ENCODE results near the gene KMT5B. TPM values are rescaled to one million over a fixed set of nuclear protein-coding genes. Genes with fewer than 3 reads are reported as not detected.

Gene KMT5B
- total and polyA plus RNA-seq, 2 donors (not counting 1 experiment from before 2014, with no cell fraction given): 13.0 to 24.3 TPM

DNA sequence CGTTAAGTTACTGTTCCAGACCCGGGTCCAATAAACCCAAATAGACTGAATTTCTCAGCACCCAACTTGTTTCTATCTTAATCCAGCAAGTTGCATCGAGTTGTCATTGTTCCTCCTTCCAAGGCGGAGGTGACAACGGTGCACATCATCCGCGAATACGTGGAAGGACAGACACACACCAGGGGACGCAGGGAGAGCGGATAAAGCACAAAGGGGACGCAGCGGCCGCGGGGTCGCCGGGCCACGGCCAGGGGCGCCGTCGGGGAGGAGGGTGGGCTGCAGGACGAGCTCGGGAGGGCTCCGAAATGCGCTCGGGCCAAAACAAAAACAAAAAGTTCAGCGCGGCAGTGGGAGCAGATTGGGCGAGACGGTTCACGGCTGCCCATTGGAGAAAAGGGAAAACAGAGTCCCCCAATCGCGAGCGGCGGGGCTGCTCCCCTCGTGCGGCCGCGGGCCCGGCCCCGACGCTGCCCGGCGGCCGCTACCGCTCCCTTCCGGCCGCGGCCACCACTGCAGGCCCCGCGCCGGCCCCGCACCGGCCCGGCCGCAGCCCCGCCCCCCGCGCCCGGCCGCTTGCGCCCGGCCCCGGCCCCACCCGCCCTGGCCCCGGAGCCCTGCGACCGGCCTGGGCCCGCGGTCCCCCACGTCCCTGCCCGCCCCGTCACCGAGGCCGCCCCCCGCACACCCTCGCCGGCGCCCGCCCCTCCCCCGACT is 518 bp downstream of the KMT5B start:
- DNase-seq (ENCODE audit: low read depth in 2 of 2): peak; percentile 71 to 78
- Histone ChIP-seq H3K27ac (ENCODE audit: insufficient read depth, low read length) (peak overlapping the region; percentile 34), H3K4me2 (ENCODE audit: extremely low read depth, insufficient read depth, low read length) (peak overlapping the region; percentile 64), H3K36me3 (ENCODE audit: control insufficient read depth, insufficient read depth, low read length) (no peaks in the 10 kb centered on the region), H3K4me1 (ENCODE audit: control insufficient read depth, extremely low read depth, insufficient read depth, low read length) (no peaks in the 10 kb centered on the region), H2AFZ (ENCODE audit: low read length) (peak overlapping the region; percentile 24), H3K4me3 (replicated peaks in 1 of 4; ENCODE audit: control extremely low read depth in 1 of 4, insufficient read depth in 1 of 4, low read depth in 3 of 4, low read length in 4 of 4) (peak overlapping the region; percentile 83 to 96 (median 92)), H4K20me1 (ENCODE audit: control insufficient read depth, extremely low read depth, insufficient read depth, low read length) (peaks cover 7% of the 10 kb centered on the region), H3K9ac (ENCODE audit: insufficient read depth, low read length) (peak overlapping the region; percentile 92), H3K9me3 (ENCODE audit: control insufficient read depth, insufficient read depth, low read depth, low read length) (no peaks in the 10 kb centered on the region), H3K79me2 (ENCODE audit: control insufficient read depth, insufficient read depth, low read length) (peaks cover 42% of the 10 kb centered on the region), H3K27me3 (ENCODE audit: control insufficient read depth, insufficient read depth, low read length) (peaks cover 11% of the 10 kb centered on the region)
- TF ChIP-seq EZH2 (IDR thresholded peaks at IDR 0.05; ENCODE audit: low read length, missing control alignments) (no peak), CTCF (conservative IDR thresholded peaks at IDR 0.05 in 1 of 2, IDR thresholded peaks at IDR 0.05 in 1 of 2; ENCODE audit: low read depth in 1 of 2, low read length in 2 of 2) (peak in 1 of 2 donors; percentile 6)

DNA sequence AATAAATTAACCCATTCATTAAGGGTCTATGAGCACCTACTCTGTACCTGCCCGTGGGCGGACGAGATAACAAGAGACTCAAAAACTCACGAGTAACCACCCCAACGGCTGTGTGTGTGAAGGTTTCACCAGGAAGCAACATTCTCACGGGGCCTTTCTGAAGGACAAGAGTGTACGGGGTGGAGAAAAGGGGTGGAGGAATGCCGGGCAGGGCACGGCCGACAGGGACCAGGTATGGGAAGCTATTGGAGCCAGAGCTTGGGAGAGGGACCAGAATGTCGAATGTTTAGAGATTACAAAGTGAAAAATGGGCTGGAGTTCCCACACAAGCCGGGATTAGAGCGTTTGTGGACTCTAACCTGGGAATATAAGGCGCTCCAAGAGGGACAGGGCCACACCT is 1.6 kb downstream of the KMT5B start:
- no peak overlapping the region for H2AFZ ChIP-seq (ENCODE audit: low read length)
- H3K9ac ChIP-seq (ENCODE audit: insufficient read depth, low read length): no peak overlapping the region
- no peak for DNase-seq (ENCODE audit: low read depth in 2 of 2)
- TF ChIP-seq CTCF (conservative IDR thresholded peaks at IDR 0.05 in 1 of 2, IDR thresholded peaks at IDR 0.05 in 1 of 2; ENCODE audit: low read depth in 1 of 2, low read length in 2 of 2) (no peak), EZH2 (IDR thresholded peaks at IDR 0.05; ENCODE audit: low read length, missing control alignments) (no peak)
- peaks cover 50% of the 10 kb centered on the region for H3K79me2 ChIP-seq (ENCODE audit: control insufficient read depth, insufficient read depth, low read length)
- H3K4me1 ChIP-seq (ENCODE audit: control insufficient read depth, extremely low read depth, insufficient read depth, low read length): no peaks in the 10 kb centered on the region
- peaks cover 11% of the 10 kb centered on the region for H3K27me3 ChIP-seq (ENCODE audit: control insufficient read depth, insufficient read depth, low read length)
- H3K4me3 ChIP-seq (replicated peaks in 1 of 4; ENCODE audit: control extremely low read depth in 1 of 4, insufficient read depth in 1 of 4, low read depth in 3 of 4, low read length in 4 of 4): peak overlapping the region; percentile 83 to 96 (median 92)
- H3K36me3 ChIP-seq (ENCODE audit: control insufficient read depth, insufficient read depth, low read length): no peaks in the 10 kb centered on the region
- no peak overlapping the region for H3K27ac ChIP-seq (ENCODE audit: insufficient read depth, low read length)
- no peaks in the 10 kb centered on the region for H3K9me3 ChIP-seq (ENCODE audit: control insufficient read depth, insufficient read depth, low read depth, low read length)
- H4K20me1 ChIP-seq (ENCODE audit: control insufficient read depth, extremely low read depth, insufficient read depth, low read length): peaks cover 7% of the 10 kb centered on the region
- peak overlapping the region; percentile 64 for H3K4me2 ChIP-seq (ENCODE audit: extremely low read depth, insufficient read depth, low read length)

GRCh38 chr11:68206211-68206610 is 6.9 kb downstream of the KMT5B start:
- Histone ChIP-seq H3K9ac (ENCODE audit: insufficient read depth, low read length) (no peak overlapping the region), H3K79me2 (ENCODE audit: control insufficient read depth, insufficient read depth, low read length) (peaks cover 66% of the 10 kb centered on the region), H4K20me1 (ENCODE audit: control insufficient read depth, extremely low read depth, insufficient read depth, low read length) (peaks cover 9% of the 10 kb centered on the region), H2AFZ (ENCODE audit: low read length) (no peak overlapping the region), H3K4me3 (replicated peaks in 1 of 4; ENCODE audit: control extremely low read depth in 1 of 4, insufficient read depth in 1 of 4, low read depth in 3 of 4, low read length in 4 of 4) (no peak overlapping the region), H3K9me3 (ENCODE audit: control insufficient read depth, insufficient read depth, low read depth, low read length) (no peaks in the 10 kb centered on the region), H3K4me1 (ENCODE audit: control insufficient read depth, extremely low read depth, insufficient read depth, low read length) (peaks cover 3% of the 10 kb centered on the region), H3K27me3 (ENCODE audit: control insufficient read depth, insufficient read depth, low read length) (no peaks in the 10 kb centered on the region), H3K27ac (ENCODE audit: insufficient read depth, low read length) (no peak overlapping the region), H3K4me2 (ENCODE audit: extremely low read depth, insufficient read depth, low read length) (no peak overlapping the region), H3K36me3 (ENCODE audit: control insufficient read depth, insufficient read depth, low read length) (no peaks in the 10 kb centered on the region)
- DNase-seq (ENCODE audit: low read depth in 2 of 2): peak; percentile 46 to 75
- TF ChIP-seq CTCF (conservative IDR thresholded peaks at IDR 0.05 in 1 of 2, IDR thresholded peaks at IDR 0.05 in 1 of 2; ENCODE audit: low read depth in 1 of 2, low read length in 2 of 2) (peak; percentile 71 to 89), EZH2 (IDR thresholded peaks at IDR 0.05; ENCODE audit: low read length, missing control alignments) (no peak)

Measured in fibroblast of lung (primary cell).